GM21390 (cell line): ENCODE measurements around the gene SPP2.

Experiments
- ATAC-seq: cut with Tn5 transposase; IDR thresholded peaks from one replicate; pipeline ENCODE4 v1.9.1; 2021; ENCODE audit not compliant: unreplicated experiment

The SPP2 gene

GRCh38 chr2:234091432-234091879 is 41.0 kb downstream of the SPP2 start:
- no peak for ATAC-seq

DNA sequence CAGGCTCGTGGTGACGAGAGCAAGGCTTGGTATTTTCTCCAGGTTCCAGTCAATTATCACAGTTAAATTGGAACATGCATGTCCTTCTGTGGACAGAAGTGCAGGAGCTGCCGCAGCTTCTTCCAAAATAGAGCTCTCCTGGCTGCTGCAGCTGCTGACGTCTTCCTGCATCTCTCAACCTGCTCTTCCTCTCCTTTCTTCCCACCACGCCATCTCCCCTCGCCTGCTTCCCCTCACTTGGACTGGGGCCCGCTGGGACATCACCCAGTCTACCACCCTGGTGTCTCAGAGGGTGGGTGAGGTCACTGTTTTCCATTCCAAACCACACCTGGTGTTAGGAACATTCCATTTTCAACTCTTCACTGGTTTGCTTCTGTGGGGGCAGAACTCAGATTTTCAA is 41.4 kb downstream of the SPP2 start:
- ATAC-seq = no peak

DNA sequence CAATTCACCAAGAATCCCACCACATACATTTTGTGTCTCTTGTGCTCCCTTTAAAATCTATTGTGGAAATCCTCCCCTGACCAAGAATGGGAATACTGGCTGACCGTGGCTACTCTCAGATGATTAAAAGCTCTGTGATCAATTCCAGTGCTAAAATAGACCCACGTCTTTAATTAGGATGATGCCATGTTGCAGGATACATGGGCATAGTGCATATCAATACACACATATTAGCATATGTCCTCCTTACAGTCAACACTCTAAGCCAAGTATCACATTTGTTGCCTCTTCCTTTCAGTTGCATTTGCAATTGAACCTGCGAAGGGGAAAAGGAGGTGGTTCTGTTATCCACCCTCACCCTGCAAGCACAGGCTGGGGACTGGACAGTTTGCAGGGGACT is 41.8 kb downstream of the SPP2 start:
- no peak for ATAC-seq

GRCh38 chr2:234095301-234095700 is 44.8 kb downstream of the SPP2 start:
- ATAC-seq = no peak

DNA sequence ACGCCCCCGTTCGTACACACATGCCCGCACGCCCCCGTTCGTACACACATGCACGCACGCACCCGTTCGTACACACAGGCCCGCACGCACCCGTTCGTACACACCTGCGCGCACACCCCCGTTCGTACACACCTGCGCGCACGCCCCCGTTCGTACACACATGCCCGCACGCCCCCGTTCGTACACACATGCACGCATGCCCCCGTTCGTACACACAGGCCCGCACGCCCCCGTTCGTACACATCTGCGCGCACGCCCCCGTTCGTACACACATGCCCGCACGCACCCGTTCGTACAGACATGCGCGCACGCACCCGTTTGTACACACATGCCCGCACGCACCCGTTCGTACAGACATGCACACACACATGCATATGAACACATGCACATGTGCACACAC is 45.7 kb downstream of the SPP2 start:
- no peak for ATAC-seq

- ATAC-seq = peak; percentile 49
Observed at GRCh38 chr2:234098681-234099080, 48.2 kb downstream of the SPP2 start.

DNA sequence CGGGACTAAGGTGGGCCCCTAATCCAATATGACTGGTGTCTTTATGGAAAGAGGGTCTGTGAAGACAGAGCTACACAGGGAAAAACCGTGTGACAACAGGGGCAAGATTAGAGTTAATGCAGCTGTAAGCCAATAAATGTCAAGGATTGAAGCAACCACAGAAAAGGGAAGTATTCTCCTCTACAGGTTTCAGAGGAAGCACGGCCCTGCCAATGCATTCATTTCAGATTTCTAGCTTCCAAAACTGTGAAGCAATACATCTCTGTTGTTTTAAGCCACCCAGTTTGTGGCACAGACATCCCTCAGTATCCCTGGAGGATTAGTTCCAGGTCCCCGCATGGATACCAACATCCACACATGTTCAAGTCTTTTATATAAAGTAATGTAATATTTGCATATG is 48.8 kb downstream of the SPP2 start:
- no peak for ATAC-seq

DNA sequence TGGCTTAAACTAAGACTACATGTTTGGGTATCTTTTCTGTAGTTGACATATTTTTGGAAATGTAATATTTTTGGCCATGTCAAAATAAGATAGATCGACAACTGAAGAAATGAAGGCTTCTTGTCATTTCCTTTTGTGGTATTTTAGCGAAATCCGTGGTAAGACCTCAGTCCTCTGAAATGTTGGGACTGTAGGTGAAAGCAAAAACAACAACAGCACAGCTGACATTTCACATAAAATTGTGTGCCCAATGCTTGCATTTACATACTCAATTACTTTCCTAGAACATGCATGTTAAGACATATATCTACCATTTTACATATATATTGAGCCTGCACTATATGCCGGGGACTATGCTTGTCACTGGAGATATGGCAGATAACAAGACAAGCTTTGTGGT is 50.2 kb downstream of the SPP2 start:
- no peak for ATAC-seq

- ATAC-seq = no peak
Observed at GRCh38 chr2:234102112-234102511, 51.6 kb downstream of the SPP2 start.

GRCh38 chr2:234107861-234108260 is 57.4 kb downstream of the SPP2 start:
- ATAC-seq = no peak

DNA sequence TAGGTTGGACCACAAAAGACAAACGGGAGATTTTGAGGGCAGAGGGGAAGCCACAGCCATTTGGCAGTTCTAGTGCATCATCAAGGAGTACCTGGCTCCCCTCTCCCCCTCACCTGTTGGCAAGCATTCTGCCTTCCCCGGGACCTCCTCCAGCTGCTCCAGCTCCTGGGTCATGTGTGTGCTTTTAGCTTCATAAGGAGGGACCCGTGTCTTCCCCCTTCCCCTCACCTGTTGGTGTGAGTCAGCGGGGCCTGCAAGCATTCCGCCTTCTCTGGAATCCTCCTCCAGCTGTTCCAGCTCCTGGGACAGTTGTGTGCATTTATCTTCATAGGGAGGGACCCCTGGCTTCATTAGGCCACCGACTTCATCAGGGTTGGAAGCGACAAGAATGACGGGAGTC is 58.8 kb downstream of the SPP2 start:
- no peak for ATAC-seq

DNA sequence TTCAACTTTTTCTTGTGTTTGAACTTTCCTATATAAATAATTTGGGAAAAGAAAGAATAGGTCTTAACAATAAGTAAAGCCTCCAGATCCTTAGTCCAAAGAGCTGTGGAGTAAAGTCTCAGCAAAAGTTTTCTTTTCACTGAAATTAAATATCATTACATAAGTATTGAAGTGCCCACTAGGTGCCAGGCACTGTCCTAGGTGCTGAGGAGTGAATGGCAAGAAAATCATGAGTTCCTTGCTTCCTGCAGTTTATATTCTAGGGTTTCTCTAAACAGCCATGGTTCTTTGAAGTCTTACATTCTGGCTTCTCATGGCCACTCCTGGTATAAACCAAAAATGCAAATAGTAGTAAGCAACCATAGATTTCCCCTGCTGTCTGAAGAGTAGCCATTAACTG is 59.7 kb downstream of the SPP2 start:
- ATAC-seq = no peak

GRCh38 chr2:234111523-234111922 is 61.0 kb downstream of the SPP2 start:
- no peak for ATAC-seq

DNA sequence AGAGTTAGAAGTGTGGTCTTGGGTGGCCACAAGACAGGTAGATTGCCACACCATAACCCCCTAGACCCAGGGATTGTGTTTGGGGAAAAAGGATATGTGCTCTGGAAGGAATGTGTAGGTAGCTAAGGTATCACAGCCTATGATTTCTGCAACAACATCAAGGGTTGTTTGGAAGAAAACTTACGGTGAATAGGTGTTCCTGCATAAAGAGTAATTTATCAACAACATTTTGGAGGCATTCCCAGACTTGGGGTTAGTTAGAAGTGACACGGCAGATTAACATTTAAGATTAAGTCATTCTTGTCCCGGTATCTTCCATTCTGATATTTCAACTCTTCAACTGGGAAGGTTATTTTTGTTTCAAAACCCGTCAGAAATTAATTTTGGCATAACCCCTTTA is 65.5 kb downstream of the SPP2 start:
- no peak for ATAC-seq

DNA sequence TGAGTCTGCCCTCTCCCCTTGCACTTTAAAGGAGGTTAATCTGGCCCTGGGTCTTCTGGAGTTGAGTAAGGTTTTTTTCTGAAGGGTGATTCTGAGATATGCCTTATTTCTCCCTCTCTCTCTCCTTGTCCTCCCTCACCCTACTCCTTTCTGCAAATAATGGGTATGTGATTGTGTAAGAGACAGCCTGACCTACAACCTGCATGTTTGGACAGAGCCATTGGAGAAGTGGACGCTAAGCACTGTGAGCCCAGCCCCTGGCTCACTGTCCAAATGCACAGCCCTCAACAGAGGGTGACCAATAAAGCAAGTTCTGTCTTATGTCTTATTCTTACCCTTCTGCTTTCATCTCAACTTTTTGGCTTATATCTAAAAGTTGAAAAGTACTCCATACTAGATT is 71.5 kb downstream of the SPP2 start:
- ATAC-seq = no peak

- ATAC-seq = no peak
Observed at GRCh38 chr2:234125451-234126145, 75.1 kb downstream of the SPP2 start.

DNA sequence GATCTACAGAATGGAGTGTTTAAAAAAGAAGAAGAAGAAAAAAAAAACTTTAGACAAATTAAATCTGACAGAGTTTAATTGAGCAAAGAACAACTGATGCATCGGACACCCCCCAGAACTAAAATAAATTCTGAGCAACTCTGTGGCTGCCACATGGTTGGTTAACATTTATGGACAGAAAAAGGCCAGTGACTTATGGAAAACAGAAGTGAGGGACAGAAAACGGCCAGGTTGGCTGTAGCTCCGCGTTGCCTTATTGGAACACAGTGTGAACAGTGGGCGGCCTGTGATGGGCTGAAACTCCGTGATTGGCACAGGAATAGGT is 75.6 kb downstream of the SPP2 start:
- ATAC-seq = no peak
